ENCODE results near the gene FXYD1. TPM values are rescaled to one million over a fixed set of nuclear protein-coding genes. Genes with fewer than 3 reads are reported as not detected.

Gene FXYD1
- total RNA-seq, 1 donor from 2014 or later = 1.1 TPM

DNA sequence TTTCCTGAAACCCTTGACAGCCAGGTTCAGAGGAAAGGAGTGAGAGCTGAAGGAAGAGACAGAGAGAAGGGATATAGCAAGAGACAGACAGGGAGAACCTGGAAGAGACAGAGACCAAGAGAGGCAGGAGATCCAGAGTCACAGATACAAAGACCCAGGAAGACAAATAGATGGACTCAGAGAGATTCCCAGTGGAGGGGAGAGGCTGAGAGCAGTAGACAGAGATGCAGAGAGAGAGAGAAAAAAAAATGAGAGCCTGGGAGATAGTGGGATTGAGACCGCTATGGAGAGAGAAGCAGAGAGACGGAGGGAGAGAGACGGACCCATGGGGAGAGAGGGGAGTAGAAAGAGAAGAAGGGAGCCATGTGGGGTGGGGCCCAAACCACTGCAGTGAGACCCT lies 5.2 kb downstream of the FXYD1 start:
- H3K27me3 Mint-ChIP-seq = no peaks in the 10 kb centered on the region
- ATAC-seq (ENCODE audit: low read depth) (no peak), DNase-seq (no peak)
- H3K4me3 Mint-ChIP-seq = no peak overlapping the region
- no peak overlapping the region for H3K27ac Mint-ChIP-seq
- ChIA-PET CTCF (interaction anchor here (1.3 to 3.6 kb wide), 3 partner anchors 63 to 93 kb away, joined by 4 to 27 read pairs (median 5); no protein-coding TSS in a partner anchor), POLR2A (interaction anchor here (0.7 to 3.6 kb wide), 3 partner anchors 10 to 203 kb away, joined by 3 to 36 read pairs (median 3); partner anchors contain the start of gene FXYD5)
- H3K36me3 Mint-ChIP-seq (ENCODE audit: low read depth) = no peaks in the 10 kb centered on the region
- TF ChIP-seq CTCF (IDR thresholded peaks at IDR 0.05) = no peak
- peaks cover 30% of the 10 kb centered on the region for H3K4me1 Mint-ChIP-seq
- intact Hi-C loops (cut with micrococcal nuclease) = loop anchor here (2.0 to 5.0 kb wide), 3 partner anchors 125 to 318 kb away; partner anchors contain the start of genes CD22 and USF2
- H3K9me3 Mint-ChIP-seq = no peaks in the 10 kb centered on the region

DNA sequence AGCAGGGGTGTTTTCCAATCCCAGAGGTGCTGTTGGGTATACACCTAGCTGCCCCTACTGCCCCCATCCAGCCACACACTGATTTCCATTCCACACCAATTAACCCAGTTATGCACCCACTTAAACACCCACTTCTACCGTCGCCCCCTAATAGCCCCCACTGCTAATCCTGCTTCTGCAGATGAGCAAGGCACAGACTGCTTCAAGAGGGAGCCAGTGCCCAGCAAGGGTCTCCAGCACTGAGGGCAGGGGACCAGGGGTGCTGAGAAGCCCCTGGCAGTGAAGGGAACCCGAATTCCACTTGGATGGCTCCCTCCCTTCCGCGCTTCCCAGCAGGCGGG lies 5.6 kb downstream of the FXYD1 start:
- Mint-ChIP-seq H3K4me3 (no peak overlapping the region), H3K9me3 (no peaks in the 10 kb centered on the region), H3K36me3 (ENCODE audit: low read depth) (no peaks in the 10 kb centered on the region), H3K27me3 (no peaks in the 10 kb centered on the region), H3K27ac (no peak overlapping the region), H3K4me1 (peaks cover 30% of the 10 kb centered on the region)
- POLR2A ChIA-PET = interaction anchor here (0.7 to 3.6 kb wide), 3 partner anchors 10 to 125 kb away, joined by 3 to 36 read pairs (median 4); partner anchors contain the start of gene FXYD5
- ATAC-seq (ENCODE audit: low read depth) = no peak
- DNase-seq = no peak
- intact Hi-C loops (cut with micrococcal nuclease) = loop anchor here (5.0 kb wide), 2 partner anchors 183 to 318 kb away; partner anchors contain the start of gene CD22
- CTCF ChIA-PET = interaction anchor here (3.6 kb wide), 1 partner anchor 73 kb away, joined by 27 read pairs; no protein-coding TSS in a partner anchor
- no peak for TF ChIP-seq CTCF (IDR thresholded peaks at IDR 0.05)

DNA sequence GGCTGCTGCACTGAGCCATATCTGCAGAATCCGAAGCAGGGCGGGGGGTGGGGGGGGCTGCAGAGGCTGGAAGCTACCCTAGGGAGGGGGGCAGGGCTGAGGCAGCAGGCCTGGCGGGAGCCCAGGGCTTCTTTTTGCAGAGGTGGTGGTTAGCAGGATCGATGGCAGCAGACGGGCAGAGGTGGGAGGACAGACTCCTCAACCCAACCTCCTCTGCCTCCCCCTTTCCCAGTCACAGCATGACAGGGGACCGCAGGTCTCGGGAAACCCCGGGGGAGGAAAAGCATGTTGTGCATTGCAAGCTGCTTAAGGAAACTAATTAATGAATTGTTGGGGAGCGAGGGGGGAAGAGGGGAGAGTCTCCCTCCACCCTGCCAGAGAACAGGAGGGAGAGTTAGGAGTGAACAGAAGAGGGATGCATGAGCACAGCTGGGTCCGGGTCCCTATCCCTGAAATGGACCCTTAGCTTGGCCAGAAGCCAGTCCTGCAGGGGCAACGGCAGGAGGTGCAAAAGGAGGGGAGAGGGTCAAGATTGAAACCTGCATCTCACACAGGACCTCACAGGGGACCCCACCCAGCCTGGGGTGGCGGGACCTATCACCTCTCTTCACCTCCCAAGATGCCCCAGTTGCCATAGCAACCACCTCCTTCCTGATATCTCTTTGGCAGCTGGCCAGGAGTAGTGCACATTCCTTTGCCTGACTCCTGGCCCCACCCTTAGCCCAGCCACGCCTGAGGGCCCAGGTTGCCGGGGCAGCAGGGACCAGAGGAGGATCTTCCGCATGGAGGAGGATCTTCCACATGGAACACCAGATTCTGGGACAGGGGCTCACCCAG lies 6.2 kb downstream of the FXYD1 start:
- ATAC-seq (ENCODE audit: low read depth) (no peak), DNase-seq (no peak)
- no peaks in the 10 kb centered on the region for H3K9me3 Mint-ChIP-seq
- ChIA-PET POLR2A (interaction anchor here (0.7 to 1.2 kb wide), 2 partner anchors 67 to 125 kb away, joined by 3 to 4 read pairs; no protein-coding TSS in a partner anchor), CTCF (no interaction called here)
- no peak for TF ChIP-seq CTCF (IDR thresholded peaks at IDR 0.05)
- no peaks in the 10 kb centered on the region for H3K36me3 Mint-ChIP-seq (ENCODE audit: low read depth)
- peaks cover 30% of the 10 kb centered on the region for H3K4me1 Mint-ChIP-seq
- H3K27me3 Mint-ChIP-seq = no peaks in the 10 kb centered on the region
- H3K27ac Mint-ChIP-seq = no peak overlapping the region
- intact Hi-C loops (cut with micrococcal nuclease) = loop anchor here (5.0 kb wide), 2 partner anchors 182 to 317 kb away; partner anchors contain the start of gene CD22
- no peak overlapping the region for H3K4me3 Mint-ChIP-seq

DNA sequence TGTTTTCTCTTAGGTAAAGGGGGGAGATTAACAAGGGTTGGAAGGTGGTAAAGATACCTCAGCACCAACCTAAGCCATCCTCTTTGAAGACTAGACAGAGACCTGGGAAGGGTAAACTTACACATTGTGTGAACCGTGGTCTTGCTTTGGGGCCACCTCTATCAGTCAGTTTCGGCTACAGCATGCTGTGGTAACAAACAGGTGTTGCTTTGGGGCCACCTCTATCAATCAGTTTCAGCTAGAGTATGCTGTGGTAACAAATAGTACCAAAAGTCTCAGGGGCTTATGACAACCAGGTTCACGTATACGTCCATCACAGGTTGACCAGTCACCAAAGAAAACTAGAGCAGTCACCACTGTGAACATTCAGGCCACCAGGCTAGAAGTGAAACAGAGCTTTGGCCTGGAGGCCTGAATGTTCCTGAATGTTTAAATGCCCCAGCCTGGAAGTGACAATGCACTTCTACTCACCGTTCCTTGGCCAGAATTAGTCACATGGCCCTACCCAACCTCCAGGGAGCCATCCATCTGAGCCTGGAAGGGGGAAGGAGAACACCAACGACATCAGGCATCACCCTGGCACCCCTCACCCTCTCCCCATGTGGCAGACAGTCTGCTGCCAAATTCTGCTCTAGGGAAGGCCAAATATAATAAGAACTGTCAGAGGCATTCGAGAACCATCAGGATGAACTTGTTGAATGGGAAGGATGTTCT lies 8.3 kb downstream of the FXYD1 start:
- Mint-ChIP-seq H3K27ac (no peak overlapping the region), H3K4me3 (no peak overlapping the region), H3K9me3 (no peaks in the 10 kb centered on the region), H3K36me3 (ENCODE audit: low read depth) (no peaks in the 10 kb centered on the region), H3K4me1 (peaks cover 18% of the 10 kb centered on the region), H3K27me3 (no peaks in the 10 kb centered on the region)
- no peak for TF ChIP-seq CTCF (IDR thresholded peaks at IDR 0.05)
- DNase-seq = no peak
- intact Hi-C loops (cut with micrococcal nuclease) = no loop called here
- POLR2A ChIA-PET = interaction anchor here (0.7 kb wide), 1 partner anchor 239 kb away, joined by 3 read pairs; no protein-coding TSS in a partner anchor
- no peak for ATAC-seq (ENCODE audit: low read depth)
- CTCF ChIA-PET = no interaction called here

DNA sequence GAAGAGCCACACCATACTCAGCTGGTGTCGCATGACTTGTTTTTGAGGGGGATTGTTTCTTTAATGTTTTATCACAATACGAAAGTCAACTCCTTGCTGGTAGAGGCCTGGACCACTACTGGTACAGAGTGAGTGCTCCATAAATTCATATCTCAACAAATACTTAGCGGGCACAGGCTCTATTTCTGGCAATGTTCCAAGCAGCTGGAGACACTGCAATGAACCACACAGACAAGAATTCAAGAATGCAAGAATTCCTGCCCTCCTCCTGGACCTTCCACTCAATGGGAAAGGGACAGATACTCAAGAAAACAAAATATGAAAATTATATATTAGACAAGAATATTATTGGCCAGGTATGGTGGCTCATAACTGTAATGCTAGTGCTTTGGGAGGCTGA lies 10.8 kb downstream of the FXYD1 start:
- Mint-ChIP-seq H3K27me3 (no peaks in the 10 kb centered on the region), H3K4me1 (peaks cover 17% of the 10 kb centered on the region), H3K27ac (no peak overlapping the region), H3K9me3 (no peaks in the 10 kb centered on the region), H3K36me3 (ENCODE audit: low read depth) (peaks cover 2% of the 10 kb centered on the region), H3K4me3 (no peak overlapping the region)
- ATAC-seq (ENCODE audit: low read depth) (no peak), DNase-seq (no peak)
- TF ChIP-seq CTCF (IDR thresholded peaks at IDR 0.05) = no peak
- intact Hi-C loops (cut with micrococcal nuclease) = no loop called here
- CTCF ChIA-PET = no interaction called here
- POLR2A ChIA-PET = no interaction called here

All from activated B cell treated with CpG ODN at 0.5 μM for 24 hours (primary cell).